ENCODE data around the gene LSM12. TPM values are rescaled to one million over a fixed set of nuclear protein-coding genes. Genes with fewer than 3 reads are reported as not detected.

LSM12 gene
- total RNA-seq, 1 donor from 2014 or later = 41.8 TPM

GRCh38 chr17:44095647-44096496 is 29.4 kb upstream of the LSM12 start:
- ATAC-seq = peak; percentile 30

- ATAC-seq = no peak
Measured at GRCh38 chr17:44095388-44095646, 28.8 kb upstream of the LSM12 start.

GRCh38 chr17:44094701-44095387 is 28.4 kb upstream of the LSM12 start:
- ATAC-seq = no peak

- no peak for ATAC-seq
Measured at GRCh38 chr17:44093231-44093900, 26.9 kb upstream of the LSM12 start.

GRCh38 chr17:44092051-44092450 is 25.6 kb upstream of the LSM12 start:
- no peak for ATAC-seq

GRCh38 chr17:44091200-44091997 is 24.9 kb upstream of the LSM12 start:
- ATAC-seq = no peak

- ATAC-seq = no peak
Measured at GRCh38 chr17:44088254-44088653, 21.8 kb upstream of the LSM12 start.

GRCh38 chr17:44087319-44087718 is 20.8 kb upstream of the LSM12 start:
- ATAC-seq = no peak

- ATAC-seq = peak; percentile 76
Measured at GRCh38 chr17:44086364-44087311, 20.2 kb upstream of the LSM12 start.

- ATAC-seq = no peak
Measured at GRCh38 chr17:44085908-44086307, 19.4 kb upstream of the LSM12 start.

GRCh38 chr17:44084921-44085320 is 18.4 kb upstream of the LSM12 start:
- no peak for ATAC-seq

GRCh38 chr17:44084131-44084538 is 17.7 kb upstream of the LSM12 start:
- no peak for ATAC-seq

- no peak for ATAC-seq
Measured at GRCh38 chr17:44083250-44083849, 16.9 kb upstream of the LSM12 start.

GRCh38 chr17:44082256-44082927 is 15.9 kb upstream of the LSM12 start:
- no peak for ATAC-seq

- ATAC-seq = no peak
Measured at GRCh38 chr17:44081681-44082080, 15.2 kb upstream of the LSM12 start.

- ATAC-seq = peak; percentile 1
Measured at GRCh38 chr17:44079877-44080821, 13.7 kb upstream of the LSM12 start.

- no peak for ATAC-seq
Measured at GRCh38 chr17:44078412-44078811, 11.9 kb upstream of the LSM12 start.

- no peak for ATAC-seq
Measured at GRCh38 chr17:44077595-44077909, 11.1 kb upstream of the LSM12 start.

- ATAC-seq = no peak
Measured at GRCh38 chr17:44076716-44077594, 10.5 kb upstream of the LSM12 start.

All from esophagus mucosa (tissue), 1 donor.